Mesendoderm (in vitro differentiated cells): ENCODE data around the gene DPP7.
A peak's percentile ranks its signal among the peaks of the same experiment; 100 is the strongest.

ENCODE experiments used
- DNase-seq: peaks from one replicate; pipeline ENCODE4 v3.0.0; 2013
- H2AK5ac ChIP-seq: 2 replicates; pipeline ENCODE4 v1.6.1; 2013; ENCODE audit warnings: low read length, inconsistent platforms
- H2BK120ac ChIP-seq: 2 replicates; pipeline ENCODE4 v1.6.1; 2013; ENCODE audit warnings: low read depth, mild to moderate bottlenecking, low read length, moderate library complexity, mixed read lengths
- H2BK15ac ChIP-seq: replicated peaks from 2 replicates; pipeline ENCODE4 v1.6.1; 2013; ENCODE audit warnings: low read depth, mild to moderate bottlenecking, moderate library complexity
- H2BK5ac ChIP-seq: 2 replicates; pipeline ENCODE4 v1.6.1; 2013; ENCODE audit warnings: low read length, inconsistent platforms
- H3K18ac ChIP-seq: 2 replicates; pipeline ENCODE4 v1.6.1; 2013; ENCODE audit warnings: mild to moderate bottlenecking, low read length, mixed read lengths
- H3K23ac ChIP-seq: one replicate; pipeline ENCODE4 v1.6.1; 2013; ENCODE audit warnings: low read length
- H3K27ac ChIP-seq: 2 replicates; pipeline ENCODE4 v1.5.1; 2013; ENCODE audit warnings: low read depth, mild to moderate bottlenecking, inconsistent platforms, low read length, moderate library complexity
- H3K27me3 ChIP-seq: 2 replicates; pipeline ENCODE4 v1.6.1; 2013; ENCODE audit warnings: low read length, control low read depth, mild to moderate bottlenecking, inconsistent platforms; ENCODE audit not compliant: insufficient read depth, poor library complexity
- H3K36me3 ChIP-seq: 2 replicates; pipeline ENCODE4 v1.6.1; 2013; ENCODE audit warnings: low read length, inconsistent platforms; ENCODE audit not compliant: control insufficient read depth, insufficient read depth
- H3K4ac ChIP-seq: one replicate; pipeline ENCODE4 v1.6.1; 2013; ENCODE audit warnings: low read depth, mild to moderate bottlenecking, low read length, moderate library complexity
- H3K4me1 ChIP-seq: 2 replicates; pipeline ENCODE4 v1.6.1; 2013; ENCODE audit warnings: low read depth, low read length, inconsistent platforms; ENCODE audit not compliant: control insufficient read depth
- H3K4me2 ChIP-seq: 2 replicates; pipeline ENCODE4 v1.6.1; 2013; ENCODE audit warnings: low read length
- H3K4me3 ChIP-seq: 2 replicates; pipeline ENCODE4 v1.5.1; 2013; ENCODE audit warnings: mild to moderate bottlenecking, low read length
- H3K56ac ChIP-seq: one replicate; pipeline ENCODE4 v1.6.1; 2013; ENCODE audit warnings: low read length
- H3K79me1 ChIP-seq: 2 replicates; pipeline ENCODE4 v1.6.1; 2013; ENCODE audit warnings: low read length, inconsistent platforms
- H3K79me2 ChIP-seq: 2 replicates; pipeline ENCODE4 v1.6.1; 2013; ENCODE audit warnings: mild to moderate bottlenecking, low read length; ENCODE audit not compliant: control insufficient read depth, insufficient read depth
- H3K9ac ChIP-seq: 2 replicates; pipeline ENCODE4 v1.6.1; 2013; ENCODE audit warnings: low read length, inconsistent platforms
- H4K5ac ChIP-seq: one replicate; pipeline ENCODE4 v1.6.1; 2013; ENCODE audit warnings: low read length
- H4K8ac ChIP-seq: one replicate; pipeline ENCODE4 v1.6.1; 2013; ENCODE audit warnings: low read depth, mild to moderate bottlenecking, control low read depth, low read length, moderate library complexity
- WGBS: extraction: QIAGEN DNeasy Blood & Tissue Kit; methylation state at CpG from one replicate; pipeline ENCODE4 v1.1.7; 2013; ENCODE audit warnings: low lambda C conversion rate, missing lambda C conversion rate; ENCODE audit not compliant: insufficient coverage; ENCODE audit errors: extremely low coverage; 5-methylcytosine and 5-hydroxymethylcytosine counted together

Gene DPP7

GRCh38 chr9:137139468-137140150 lies 25.1 kb upstream of the DPP7 start:
- Histone ChIP-seq H3K4me3 (no peak overlapping the region), H2BK5ac (no peak overlapping the region), H3K18ac (no peak overlapping the region), H3K56ac (no peak overlapping the region), H3K79me2 (no peaks in the 10 kb centered on the region), H3K79me1 (no peaks in the 10 kb centered on the region), H3K36me3 (no peaks in the 10 kb centered on the region), H3K9ac (no peak overlapping the region), H3K4ac (no peak overlapping the region), H4K8ac (no peak overlapping the region), H3K23ac (no peak overlapping the region), H2BK120ac (no peak overlapping the region), H2AK5ac (no peak overlapping the region), H3K27me3 (peaks cover 18% of the 10 kb centered on the region), H4K5ac (no peak overlapping the region), H2BK15ac (no peak overlapping the region), H3K4me2 (no peak overlapping the region), H3K27ac (no peak overlapping the region), H3K4me1 (no peaks in the 10 kb centered on the region)
- no CpG with 5 or more reads among the region's 37 CpGs for WGBS
- DNase-seq, result no peak

- Histone ChIP-seq H3K4me3 (no peak within 1 kb of the TSS), H3K79me1 (no peaks in the 10 kb centered on the region), H3K4me2 (no peak within 1 kb of the TSS), H2BK5ac (no peak within 1 kb of the TSS), H3K9ac (no peak within 1 kb of the TSS), H4K8ac (no peak within 1 kb of the TSS), H3K4ac (no peak within 1 kb of the TSS), H3K23ac (no peak within 1 kb of the TSS), H3K27me3 (peaks cover 18% of the 10 kb centered on the region), H2AK5ac (no peak within 1 kb of the TSS), H3K27ac (no peak within 1 kb of the TSS), H3K36me3 (no peaks in the 10 kb centered on the region), H2BK120ac (no peak within 1 kb of the TSS), H3K4me1 (no peaks in the 10 kb centered on the region), H2BK15ac (no peak within 1 kb of the TSS), H3K18ac (no peak within 1 kb of the TSS), H4K5ac (no peak within 1 kb of the TSS), H3K56ac (no peak within 1 kb of the TSS), H3K79me2 (no peaks in the 10 kb centered on the region)
- peak; percentile 26 for DNase-seq
- WGBS, result no CpG with 5 or more reads among the region's 104 CpGs
Measured at GRCh38 chr9:137138722-137139467, 24.4 kb upstream of the DPP7 start, which contains the start of gene GRIN1. Gene GRIN1 (plus strand): TSS chr9:137139154. CDS start chr9:137139487, 333 bp downstream.

- no peak overlapping the region for H3K27ac ChIP-seq
- H2BK15ac ChIP-seq, result no peak overlapping the region
- H4K5ac ChIP-seq, result no peak overlapping the region
- no peak overlapping the region for H3K9ac ChIP-seq
- H3K27me3 ChIP-seq, result peaks cover 18% of the 10 kb centered on the region
- no peak overlapping the region for H3K23ac ChIP-seq
- H2BK5ac ChIP-seq, result no peak overlapping the region
- H2AK5ac ChIP-seq, result no peak overlapping the region
- no peaks in the 10 kb centered on the region for H3K79me2 ChIP-seq
- H3K4me2 ChIP-seq, result no peak overlapping the region
- H3K4me3 ChIP-seq, result no peak overlapping the region
- no peak overlapping the region for H3K18ac ChIP-seq
- no peak overlapping the region for H3K56ac ChIP-seq
- no peaks in the 10 kb centered on the region for H3K36me3 ChIP-seq
- no peak overlapping the region for H4K8ac ChIP-seq
- no peak overlapping the region for H2BK120ac ChIP-seq
- H3K4ac ChIP-seq, result no peak overlapping the region
- DNase-seq, result peak; percentile 74
- WGBS, result no CpG with 5 or more reads among the region's 25 CpGs
- H3K4me1 ChIP-seq, result no peaks in the 10 kb centered on the region
- H3K79me1 ChIP-seq, result no peaks in the 10 kb centered on the region
Measured at GRCh38 chr9:137138058-137138721, 23.7 kb upstream of the DPP7 start.

- Histone ChIP-seq H3K79me1 (no peaks in the 10 kb centered on the region), H4K5ac (no peak overlapping the region), H2BK5ac (no peak overlapping the region), H2BK15ac (no peak overlapping the region), H2AK5ac (no peak overlapping the region), H3K18ac (no peak overlapping the region), H3K4me2 (no peak overlapping the region), H3K27ac (no peak overlapping the region), H3K4me3 (no peak overlapping the region), H3K4ac (no peak overlapping the region), H3K36me3 (no peaks in the 10 kb centered on the region), H3K27me3 (peaks cover 18% of the 10 kb centered on the region), H4K8ac (no peak overlapping the region), H3K79me2 (no peaks in the 10 kb centered on the region), H3K23ac (no peak overlapping the region), H3K9ac (no peak overlapping the region), H3K56ac (no peak overlapping the region), H2BK120ac (no peak overlapping the region), H3K4me1 (no peaks in the 10 kb centered on the region)
- no CpG with 5 or more reads among the region's 23 CpGs for WGBS
- no peak for DNase-seq
Measured at GRCh38 chr9:137136881-137137607, 22.5 kb upstream of the DPP7 start.

GRCh38 chr9:137136261-137136880 lies 21.8 kb upstream of the DPP7 start:
- Histone ChIP-seq H3K56ac (no peak overlapping the region), H3K9ac (no peak overlapping the region), H3K18ac (no peak overlapping the region), H3K27ac (no peak overlapping the region), H4K8ac (no peak overlapping the region), H3K4me1 (no peaks in the 10 kb centered on the region), H2BK120ac (no peak overlapping the region), H4K5ac (no peak overlapping the region), H3K79me2 (no peaks in the 10 kb centered on the region), H3K79me1 (no peaks in the 10 kb centered on the region), H2AK5ac (no peak overlapping the region), H3K4me3 (no peak overlapping the region), H3K27me3 (peaks cover 18% of the 10 kb centered on the region), H3K23ac (no peak overlapping the region), H3K4ac (no peak overlapping the region), H3K36me3 (no peaks in the 10 kb centered on the region), H2BK5ac (no peak overlapping the region), H2BK15ac (no peak overlapping the region), H3K4me2 (no peak overlapping the region)
- DNase-seq, result no peak
- WGBS, result no CpG with 5 or more reads among the region's 27 CpGs
